ENCODE data around the gene FLNB.

DNA sequence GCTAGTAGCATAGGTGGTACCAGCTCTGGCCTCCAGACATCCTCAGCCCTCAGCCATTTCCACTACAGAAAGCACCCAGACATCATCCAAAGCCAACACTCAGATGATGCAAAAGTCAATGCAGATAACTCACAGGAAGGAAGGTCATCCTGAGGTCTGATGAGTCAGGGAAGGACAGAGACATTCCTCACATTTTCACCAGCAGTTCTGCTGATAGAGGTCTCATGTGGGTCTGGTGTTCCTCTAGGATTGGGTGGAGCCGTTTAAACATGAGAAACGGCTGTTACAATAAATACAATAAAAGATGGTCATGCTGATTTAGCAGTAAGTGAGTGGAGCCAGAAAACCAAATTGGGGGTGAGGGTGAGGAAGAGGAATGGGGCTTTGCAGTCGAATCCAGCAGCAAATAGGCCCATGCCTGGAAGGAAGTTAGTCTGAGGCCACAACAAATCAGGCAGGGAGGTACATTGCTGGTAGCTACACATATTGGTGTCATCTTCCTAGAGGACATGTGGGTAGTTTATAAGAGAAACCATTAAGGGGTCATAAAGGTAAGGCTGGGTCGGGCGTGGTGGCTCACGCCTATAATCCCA lies 33.3 kb upstream of the FLNB start:
- TF ChIP-seq, protein P1, sequence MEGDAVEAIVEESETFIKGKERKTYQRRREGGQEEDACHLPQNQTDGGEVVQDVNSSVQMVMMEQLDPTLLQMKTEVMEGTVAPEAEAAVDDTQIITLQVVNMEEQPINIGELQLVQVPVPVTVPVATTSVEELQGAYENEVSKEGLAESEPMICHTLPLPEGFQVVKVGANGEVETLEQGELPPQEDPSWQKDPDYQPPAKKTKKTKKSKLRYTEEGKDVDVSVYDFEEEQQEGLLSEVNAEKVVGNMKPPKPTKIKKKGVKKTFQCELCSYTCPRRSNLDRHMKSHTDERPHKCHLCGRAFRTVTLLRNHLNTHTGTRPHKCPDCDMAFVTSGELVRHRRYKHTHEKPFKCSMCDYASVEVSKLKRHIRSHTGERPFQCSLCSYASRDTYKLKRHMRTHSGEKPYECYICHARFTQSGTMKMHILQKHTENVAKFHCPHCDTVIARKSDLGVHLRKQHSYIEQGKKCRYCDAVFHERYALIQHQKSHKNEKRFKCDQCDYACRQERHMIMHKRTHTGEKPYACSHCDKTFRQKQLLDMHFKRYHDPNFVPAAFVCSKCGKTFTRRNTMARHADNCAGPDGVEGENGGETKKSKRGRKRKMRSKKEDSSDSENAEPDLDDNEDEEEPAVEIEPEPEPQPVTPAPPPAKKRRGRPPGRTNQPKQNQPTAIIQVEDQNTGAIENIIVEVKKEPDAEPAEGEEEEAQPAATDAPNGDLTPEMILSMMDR (conservative IDR thresholded peaks at IDR 0.05 in 1 of 2, IDR thresholded peaks at IDR 0.05 in 1 of 2; ENCODE audit: extremely low read depth in 1 of 2, insufficient read depth in 1 of 2, low read depth in 1 of 2, low read length in 2 of 2), result no peak
- TF ChIP-seq EZH2 (IDR thresholded peaks at IDR 0.05; ENCODE audit: borderline replicate concordance, low read length), result no peak

Data from mammary epithelial cell (primary cell).